WERI-Rb-1 (cell line): ENCODE data around the gene STK32C.

Experiments used
- DNase-seq: peaks from one replicate; pipeline ENCODE4 v3.0.0-alpha.2; 2020
- H3K27ac ChIP-seq: fragments of 250-450 bp; sonication (Bioruptor Pico); 2 replicates; pipeline ENCODE4 v1.5.1; 2020; ENCODE audit warnings: mild to moderate bottlenecking, moderate library complexity
- H3K27me3 ChIP-seq: fragments of 250-450 bp; sonication (Bioruptor Pico); 2 replicates; pipeline ENCODE4 v1.5.1; 2021; ENCODE audit warnings: mild to moderate bottlenecking, low read depth, moderate library complexity; ENCODE audit not compliant: insufficient read depth, severe bottlenecking
- H3K36me3 ChIP-seq: fragments of 250-450 bp; sonication (Bioruptor Pico); 2 replicates; pipeline ENCODE4 v1.5.1; 2020; ENCODE audit warnings: mild to moderate bottlenecking, moderate library complexity
- H3K4me3 ChIP-seq: 2 replicates; pipeline ENCODE4 v1.5.1; 2011; ENCODE audit warnings: low read depth, mild to moderate bottlenecking, control low read depth, low read length
- H3K9me3 ChIP-seq: fragments of 250-450 bp; sonication (Bioruptor Pico); 2 replicates; pipeline ENCODE4 v1.5.1; 2021; ENCODE audit warnings: mild to moderate bottlenecking, moderate library complexity; ENCODE audit not compliant: severe bottlenecking
- CTCF ChIP-seq: IDR thresholded peaks from 2 replicates; pipeline ENCODE4 v1.5.1; 2011; ENCODE audit warnings: low read depth, mild to moderate bottlenecking, control low read depth, inconsistent platforms, low read length

The STK32C gene

DNA sequence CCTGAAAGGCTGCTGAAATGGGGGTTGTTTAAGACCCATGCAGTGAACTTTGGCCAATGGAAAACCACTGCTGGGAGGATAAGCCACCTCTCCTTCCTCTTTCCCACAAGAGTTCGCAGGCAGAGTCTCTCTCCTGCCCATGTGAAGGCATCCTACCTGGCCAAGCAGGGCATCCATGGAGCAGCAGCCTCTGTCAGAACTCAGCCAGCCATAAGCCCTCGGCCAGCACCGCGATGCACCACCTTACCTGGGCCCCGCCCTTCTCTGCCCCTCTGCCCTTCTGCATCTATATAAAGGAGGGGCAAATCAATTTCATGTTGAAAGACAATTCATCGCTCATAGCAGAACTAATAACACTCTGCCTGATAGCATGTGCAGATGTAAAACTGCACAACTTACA, 6.1 kb upstream of the STK32C start:
- no peaks in the 10 kb centered on the region for H3K27me3 ChIP-seq
- no peak overlapping the region for H3K4me3 ChIP-seq
- no peak overlapping the region for H3K27ac ChIP-seq
- no peaks in the 10 kb centered on the region for H3K9me3 ChIP-seq
- DNase-seq: no peak
- H3K36me3 ChIP-seq: no peaks in the 10 kb centered on the region
- TF ChIP-seq CTCF: no peak

GRCh38 chr10:132313305-132313704, 5.6 kb upstream of the STK32C start:
- Histone ChIP-seq H3K27me3 (no peaks in the 10 kb centered on the region), H3K27ac (no peak overlapping the region), H3K9me3 (no peaks in the 10 kb centered on the region), H3K4me3 (no peak overlapping the region), H3K36me3 (no peaks in the 10 kb centered on the region)
- TF ChIP-seq CTCF: no peak
- DNase-seq: no peak

DNA sequence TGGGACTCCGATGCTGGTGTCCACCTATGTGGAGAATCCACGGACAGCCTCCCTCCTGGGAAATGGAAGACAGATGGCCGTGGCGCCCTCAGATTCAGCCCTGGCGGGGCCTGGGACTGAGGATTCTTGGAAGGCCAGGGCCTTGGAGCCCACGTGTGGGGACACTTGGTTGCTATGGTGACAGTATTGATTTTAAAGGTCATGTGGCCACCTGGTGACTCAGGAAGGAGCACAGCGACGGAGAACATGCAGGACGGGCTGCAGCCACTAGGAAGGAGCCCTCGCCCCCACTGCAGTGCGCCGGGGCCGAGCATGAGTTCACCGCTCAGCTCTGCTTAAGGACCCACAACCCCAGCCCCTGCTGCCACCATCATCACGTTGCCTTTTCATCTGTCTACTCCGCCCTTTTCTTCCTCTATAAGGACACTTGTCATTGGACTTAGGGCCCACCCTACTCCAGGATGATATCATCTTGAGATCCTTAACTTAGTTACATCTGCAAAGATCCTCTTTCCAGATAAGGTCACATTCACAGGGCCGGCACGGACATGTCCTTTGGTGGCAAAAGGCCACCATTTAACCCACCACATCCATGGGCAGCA, 3.7 kb upstream of the STK32C start:
- DNase-seq: peak; percentile 92
- peak overlapping the region; percentile 1; the same call in 1 of the 2 replicates for H3K4me3 ChIP-seq
- peak overlapping the region; percentile 57 for H3K27ac ChIP-seq
- TF ChIP-seq CTCF: peak; percentile 49
- no peaks in the 10 kb centered on the region for H3K9me3 ChIP-seq
- H3K27me3 ChIP-seq: peaks cover 3% of the 10 kb centered on the region
- no peaks in the 10 kb centered on the region for H3K36me3 ChIP-seq

- H3K9me3 ChIP-seq: no peaks in the 10 kb centered on the region
- TF ChIP-seq CTCF: no peak
- H3K4me3 ChIP-seq: no peak overlapping the region
- peaks cover 4% of the 10 kb centered on the region for H3K27me3 ChIP-seq
- no peaks in the 10 kb centered on the region for H3K36me3 ChIP-seq
- no peak for DNase-seq
- H3K27ac ChIP-seq: peak overlapping the region; percentile 57
Observed at GRCh38 chr10:132310701-132311337, 3.1 kb upstream of the STK32C start.

GRCh38 chr10:132309879-132310591, 2.3 kb upstream of the STK32C start:
- TF ChIP-seq CTCF: no peak
- no peak overlapping the region for H3K27ac ChIP-seq
- H3K4me3 ChIP-seq: no peak overlapping the region
- no peak for DNase-seq
- peaks cover 4% of the 10 kb centered on the region for H3K27me3 ChIP-seq
- no peaks in the 10 kb centered on the region for H3K9me3 ChIP-seq
- no peaks in the 10 kb centered on the region for H3K36me3 ChIP-seq
